22Rv1 (cell line): ENCODE data around the gene DGKG.

Experiments
- H3K27ac ChIP-seq: fragments of 450-650 bp; 2 replicates; pipeline ENCODE4 v1.5.1; 2017
- CTCF ChIP-seq: fragments of 450-650 bp; IDR thresholded peaks from 2 replicates; pipeline ENCODE4 v1.5.1; 2017; ENCODE audit warnings: mild to moderate bottlenecking
- ZFX ChIP-seq: fragments of 450-650 bp; IDR thresholded peaks from 2 replicates; pipeline ENCODE4 v1.6.1; 2017; ENCODE audit warnings: antibody characterized with exemption, borderline replicate concordance

DGKG gene

GRCh38 chr3:186160691-186161243 is 201.3 kb downstream of the DGKG start:
- TF ChIP-seq CTCF: no peak
- TF ChIP-seq ZFX: no peak
- no peak overlapping the region for H3K27ac ChIP-seq

GRCh38 chr3:186154641-186155040 is 207.4 kb downstream of the DGKG start:
- TF ChIP-seq ZFX (no peak), CTCF (no peak)
- no peak overlapping the region for H3K27ac ChIP-seq

- TF ChIP-seq CTCF (no peak), ZFX (no peak)
- H3K27ac ChIP-seq: no peak overlapping the region
Measured at GRCh38 chr3:186152889-186153292, 209.1 kb downstream of the DGKG start.

- no peak overlapping the region for H3K27ac ChIP-seq
- TF ChIP-seq CTCF (no peak), ZFX (no peak)
Measured at GRCh38 chr3:186152361-186152798, 209.7 kb downstream of the DGKG start.

GRCh38 chr3:186151077-186151971 is 210.7 kb downstream of the DGKG start:
- no peak for TF ChIP-seq ZFX
- no peak for TF ChIP-seq CTCF
- no peak overlapping the region for H3K27ac ChIP-seq

- H3K27ac ChIP-seq: no peak overlapping the region
- TF ChIP-seq ZFX (no peak), CTCF (no peak)
Measured at GRCh38 chr3:186150041-186150830, 211.8 kb downstream of the DGKG start.
